Peyer's patch (tissue), 4 donors: ENCODE measurements around the gene ATXN1.

ENCODE experiments used
- CTCF ChIP-seq, 6 experiments: fragments of 450-650 bp in 4 of 6; fragments of 200-600 bp in 2 of 6; sonication (generic) in 1 of 6; IDR thresholded peaks; one replicate each; pipeline ENCODE4 v1.5.1; 2017 to 2019; ENCODE audit warnings: antibody characterized with exemption in 6 of 6, mild to moderate bottlenecking in 3 of 6, moderate library complexity in 1 of 6
- POLR2A ChIP-seq, 2 donors: fragments of 450-650 bp; IDR thresholded peaks; one replicate each; pipeline ENCODE4 v1.5.1; 2017; ENCODE audit warnings: antibody characterized with exemption in 2 of 2, mild to moderate bottlenecking in 2 of 2, moderate library complexity in 2 of 2

- no peak for TF ChIP-seq POLR2A (IDR thresholded peaks at IDR 0.05)
- TF ChIP-seq CTCF (IDR thresholded peaks at IDR 0.05): no peak
Observed at GRCh38 chr6:16582446-16583143, 178.7 kb downstream of the ATXN1 start.
